GM21619 (cell line): ENCODE data around the gene ZP4.
"Not testable (repeated sequence)": the region's sequence is repeated elsewhere in the genome, so short reads cannot be mapped to it uniquely, and the experiment has no call there.

ENCODE experiments used
- ATAC-seq: cut with Tn5 transposase; IDR thresholded peaks from one replicate; pipeline ENCODE4 v1.9.1; 2021; ENCODE audit not compliant: unreplicated experiment

The ZP4 gene

DNA sequence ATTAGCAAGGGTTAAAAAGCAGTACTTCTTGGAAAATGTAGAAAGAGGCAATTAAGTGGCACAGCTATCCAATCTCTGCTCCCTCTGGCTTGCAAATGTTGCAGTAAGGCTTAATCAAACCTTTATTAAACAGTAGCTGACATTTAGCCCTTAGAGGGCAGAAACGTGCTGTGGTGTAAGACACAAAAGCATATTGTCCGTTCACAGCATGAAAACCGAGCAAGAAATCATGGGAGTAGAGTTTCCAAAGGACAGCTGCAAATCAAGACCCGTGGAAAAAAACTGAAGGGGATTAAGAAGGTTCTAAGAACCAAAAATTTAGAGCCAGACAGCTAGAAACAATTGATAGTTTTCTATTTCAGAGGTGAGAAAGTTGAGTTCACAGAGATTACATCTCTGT is 13.1 kb downstream of the ZP4 start:
- ATAC-seq: no peak

GRCh38 chr1:237875291-237875690 is 15.4 kb downstream of the ZP4 start:
- ATAC-seq: no peak

DNA sequence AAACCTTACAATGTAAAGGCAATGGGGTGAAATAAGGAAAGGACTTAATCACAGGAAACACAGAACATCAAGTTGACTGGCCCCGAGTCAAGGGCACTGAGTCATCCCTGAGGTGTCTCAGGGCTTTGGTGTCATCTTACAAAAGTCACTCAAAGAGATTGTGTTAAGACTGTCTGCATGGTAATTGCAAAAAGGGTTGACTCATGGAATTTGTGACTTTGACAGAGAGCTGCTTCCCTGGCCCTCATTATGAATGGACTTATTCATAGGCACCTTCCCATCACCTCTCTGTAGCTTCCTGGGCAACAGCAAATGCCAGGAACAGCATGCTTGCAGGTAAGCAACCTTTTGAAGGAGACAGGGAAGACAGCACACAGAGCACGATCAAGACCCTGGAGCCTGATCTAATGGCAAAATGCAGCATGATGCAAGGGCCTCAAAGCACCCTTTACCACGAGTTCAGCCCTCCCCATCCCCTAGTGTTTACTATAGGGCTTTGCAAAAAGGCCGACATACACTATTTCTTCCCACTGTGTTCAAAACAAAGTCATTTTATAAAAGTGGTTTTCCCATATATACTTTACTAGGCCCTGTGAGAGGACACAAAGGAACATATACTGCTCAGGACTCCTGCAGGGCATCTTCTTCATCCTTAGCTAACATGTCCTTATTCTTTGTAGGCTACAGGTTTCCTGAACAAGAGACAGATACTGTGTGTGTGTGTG is 17.1 kb downstream of the ZP4 start:
- ATAC-seq: no peak

GRCh38 chr1:237868817-237869600 is 21.7 kb downstream of the ZP4 start:
- no peak for ATAC-seq

DNA sequence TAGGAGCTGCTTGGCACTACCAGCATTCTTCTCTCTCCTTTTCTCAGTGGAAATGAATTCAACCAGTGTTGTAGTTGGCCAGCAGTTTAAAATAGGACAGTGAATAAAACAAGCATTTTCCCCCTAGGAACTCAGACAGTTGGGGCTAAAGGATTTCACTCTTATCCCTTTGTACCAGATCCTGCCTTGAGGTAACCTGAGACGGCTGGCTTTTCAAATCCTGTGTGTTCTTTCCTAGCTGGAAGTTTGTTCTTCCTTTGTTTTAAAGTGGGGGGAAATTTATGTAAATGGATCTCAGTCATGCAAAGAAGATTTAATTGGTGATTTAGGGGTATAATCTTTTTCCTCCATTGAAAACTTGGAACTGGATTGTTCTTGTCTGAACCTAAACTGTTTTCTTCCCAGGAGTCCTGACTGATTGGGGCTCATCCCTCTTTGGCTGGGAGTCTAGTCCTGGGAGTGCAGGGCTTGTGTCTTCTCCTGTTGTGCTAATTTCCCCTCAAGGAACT is 23.3 kb downstream of the ZP4 start:
- ATAC-seq: no peak

- no peak for ATAC-seq
Measured at GRCh38 chr1:237864338-237865244, 26.1 kb downstream of the ZP4 start.

GRCh38 chr1:237863234-237863633 is 27.5 kb downstream of the ZP4 start:
- ATAC-seq: no peak

GRCh38 chr1:237861944-237862343 is 28.8 kb downstream of the ZP4 start:
- ATAC-seq: no peak

GRCh38 chr1:237858992-237859391 is 31.7 kb downstream of the ZP4 start:
- no peak for ATAC-seq

DNA sequence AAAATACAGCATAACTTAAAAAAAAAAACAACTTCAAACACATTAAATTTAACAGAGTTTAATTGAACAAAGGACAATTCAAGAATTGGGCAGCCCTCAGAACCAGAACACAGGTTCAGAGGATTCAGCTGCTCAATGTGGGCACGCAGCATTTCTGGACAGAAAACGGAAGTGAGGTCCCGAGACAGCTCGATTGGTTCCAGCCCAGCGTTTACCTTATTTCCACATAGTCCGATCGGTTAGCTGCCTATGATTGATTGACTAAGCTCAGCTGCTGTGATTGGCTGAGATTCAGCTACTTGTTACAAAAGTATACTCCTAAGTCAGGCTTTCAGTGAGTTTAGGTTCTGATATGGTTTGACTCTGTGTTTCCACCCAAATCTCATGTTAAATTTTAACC is 33.3 kb downstream of the ZP4 start:
- ATAC-seq: no peak

DNA sequence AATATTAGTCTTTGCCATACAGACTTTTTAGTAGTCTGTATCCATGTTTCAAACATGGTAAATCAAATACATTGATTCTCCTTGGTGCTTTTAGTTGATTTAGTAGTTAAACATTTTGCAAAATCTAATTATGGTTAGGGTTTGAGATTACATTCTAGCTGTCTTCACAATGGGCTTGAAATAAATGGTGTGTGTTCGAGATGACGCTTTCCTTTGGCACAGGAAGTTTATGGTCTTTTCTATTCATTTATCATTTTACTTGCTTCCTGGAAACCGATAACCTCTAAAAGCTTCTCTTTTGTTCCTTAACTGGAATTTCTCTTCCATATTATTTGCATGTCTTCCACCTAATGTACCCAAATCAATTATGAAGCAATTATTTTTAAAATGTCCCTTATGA is 38.4 kb downstream of the ZP4 start:
- no peak for ATAC-seq

DNA sequence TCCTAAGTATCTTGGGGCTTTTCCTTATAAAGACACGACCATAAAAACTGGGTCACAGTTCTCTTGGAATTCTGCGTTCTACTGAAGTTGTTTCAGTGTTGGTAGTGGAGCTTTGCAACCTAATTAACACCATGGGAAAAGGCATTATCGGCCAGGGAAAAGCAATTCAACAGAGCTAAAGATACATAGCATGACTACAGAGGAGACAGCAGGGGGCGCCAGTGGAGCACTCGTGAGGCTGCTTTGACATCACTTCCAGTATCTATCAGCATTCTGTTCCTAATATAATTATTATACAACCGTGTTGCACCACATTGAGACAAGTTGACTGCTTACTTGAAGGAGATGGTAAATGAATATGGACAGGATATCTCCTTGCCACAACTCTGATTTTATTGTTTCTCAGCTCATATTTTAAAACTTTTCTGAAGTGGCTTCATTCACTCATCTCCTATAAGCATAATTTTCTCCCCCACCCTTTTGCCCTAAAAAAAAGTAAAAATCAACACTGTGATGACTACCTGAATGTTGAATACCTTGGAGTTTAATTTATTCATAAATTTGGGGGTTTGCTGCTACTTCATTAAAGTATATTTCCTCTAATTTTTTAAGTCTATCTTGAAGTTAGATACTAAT is 39.4 kb downstream of the ZP4 start:
- no peak for ATAC-seq

DNA sequence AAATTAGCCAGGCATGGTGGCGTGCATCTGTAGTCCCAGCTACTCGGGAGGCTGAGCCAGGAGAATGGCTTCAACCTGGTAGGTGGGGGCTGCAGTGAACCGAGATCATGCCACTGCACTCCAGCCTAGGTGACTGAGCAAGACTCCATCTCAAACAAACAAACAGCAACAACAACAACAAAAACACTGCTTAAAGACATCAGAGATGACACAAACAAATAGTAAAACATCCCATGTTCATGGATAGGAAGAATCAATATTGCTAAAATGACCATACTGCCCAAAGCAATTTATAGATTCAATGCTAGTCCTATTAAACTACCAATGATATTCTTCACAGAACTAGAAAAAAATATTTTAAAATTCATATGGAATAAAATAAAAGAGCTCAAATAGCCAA is 47.2 kb downstream of the ZP4 start:
- not testable (repeated sequence) for ATAC-seq

DNA sequence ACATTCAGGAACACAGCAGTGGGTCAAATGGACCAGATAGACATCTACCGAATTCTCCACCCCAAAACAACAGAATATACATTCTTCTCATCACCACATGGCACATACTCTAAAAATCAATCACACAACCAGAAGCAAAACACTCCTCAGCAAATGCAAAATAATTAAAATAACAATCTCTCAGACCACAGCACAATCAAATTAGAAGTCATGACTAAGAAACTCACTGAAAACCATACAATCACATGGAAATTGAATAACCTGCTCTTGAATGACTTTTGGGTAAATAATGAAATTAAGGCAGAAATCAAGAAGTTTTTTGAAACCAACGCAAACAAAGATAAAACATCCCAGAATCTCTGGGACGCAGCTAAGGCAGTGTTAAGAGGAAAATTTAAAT is 49.2 kb downstream of the ZP4 start:
- no peak for ATAC-seq

GRCh38 chr1:237838904-237839534 is 51.7 kb downstream of the ZP4 start:
- ATAC-seq: no peak

DNA sequence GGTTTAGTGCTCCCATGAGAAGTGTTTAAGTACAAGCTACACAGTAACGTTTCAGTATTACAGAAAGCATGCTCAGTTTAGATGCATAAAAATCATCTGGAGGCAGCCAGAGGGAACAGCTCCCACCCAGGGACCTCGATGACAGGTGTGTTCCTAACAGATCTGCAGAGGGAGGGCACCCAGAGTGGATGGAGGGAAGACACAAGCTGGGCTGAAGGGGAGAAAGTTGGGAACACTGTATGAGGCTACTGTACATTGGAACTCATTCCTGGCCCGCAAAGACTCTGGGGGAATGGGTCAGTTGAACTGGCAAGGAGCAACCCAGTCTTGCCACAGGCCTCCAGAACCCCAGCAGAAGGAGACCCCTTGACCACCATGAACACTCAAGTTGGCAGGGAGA is 52.4 kb downstream of the ZP4 start:
- ATAC-seq: no peak

DNA sequence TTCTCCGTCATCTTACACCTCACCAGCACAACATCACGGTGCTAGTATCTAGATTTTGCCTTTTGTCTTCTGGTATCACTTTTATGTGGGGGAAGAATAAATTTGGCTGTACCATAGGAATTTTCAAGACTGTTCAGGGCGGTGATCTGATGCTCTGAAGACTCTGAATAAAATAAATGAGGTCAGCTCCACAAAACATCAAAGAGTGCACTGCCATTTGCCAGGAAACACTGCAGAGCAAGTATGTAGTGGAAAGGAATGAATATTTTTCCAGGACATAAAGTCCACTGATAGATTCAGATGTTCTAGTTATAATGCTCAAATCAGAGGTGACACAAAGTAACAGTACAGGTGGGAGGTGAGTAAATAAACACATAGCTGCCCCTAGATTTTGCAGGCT is 56.3 kb downstream of the ZP4 start:
- ATAC-seq: no peak

DNA sequence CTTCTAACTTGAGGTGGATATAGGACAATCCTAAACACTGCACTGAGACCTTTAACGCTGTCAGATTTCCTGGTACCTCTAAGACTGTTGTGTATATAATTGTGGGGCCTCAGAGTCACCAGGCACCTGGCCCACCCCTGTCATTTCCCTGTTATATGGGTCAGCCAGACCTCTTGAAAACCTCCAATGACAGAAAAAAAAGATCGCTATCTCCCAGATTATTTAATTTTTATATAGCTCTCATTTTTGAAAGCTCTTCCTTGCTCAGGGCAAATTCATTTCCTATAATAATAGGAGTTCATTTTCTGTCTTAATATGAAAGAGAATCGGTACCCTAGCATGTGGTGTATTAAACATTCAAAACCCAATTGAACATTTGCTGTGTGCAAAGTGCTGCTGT is 56.7 kb downstream of the ZP4 start:
- ATAC-seq: no peak

DNA sequence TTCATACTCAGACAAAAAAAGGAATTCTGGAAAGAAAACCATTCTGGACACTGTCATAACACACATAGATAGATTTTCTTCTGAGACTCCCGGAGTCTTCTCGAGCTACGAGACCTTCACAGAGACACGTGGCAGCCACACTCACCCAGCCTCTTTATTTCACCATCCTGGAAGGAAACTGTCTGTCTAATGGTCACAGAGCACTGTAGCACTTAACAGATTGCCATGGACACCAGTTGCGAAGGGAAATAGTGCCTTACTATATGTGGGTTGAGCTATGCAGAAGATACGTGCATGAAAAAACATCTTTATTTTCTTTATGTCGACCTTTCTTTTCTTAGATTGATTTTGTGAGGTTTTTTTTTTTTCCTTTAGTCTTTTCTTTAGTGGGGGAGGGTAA is 57.9 kb downstream of the ZP4 start:
- ATAC-seq: no peak
